Tibial nerve (tissue), 4 donors: ENCODE results near the gene LRBA. TPM values are rescaled to one million over a fixed set of nuclear protein-coding genes. Genes with fewer than 3 reads are reported as not detected.

Experiments used
- DNase-seq, 2 donors: peaks; one replicate each; pipeline ENCODE4 v3.0.0-alpha.2; 2019; ENCODE audit warnings: low spot score in 2 of 2
- H3K27ac ChIP-seq, 4 donors: fragments of 200-600 bp; sonication (generic) in 3 of 4; one replicate each; pipeline ENCODE4 v1.5.1; 2017 to 2019; ENCODE audit warnings: mild to moderate bottlenecking in 1 of 4
- H3K27me3 ChIP-seq, 2 donors: fragments of 200-600 bp; sonication (generic) in 1 of 2; one replicate each; pipeline versions ENCODE4 v1.5.1 to v1.6.0; 2017 to 2019
- H3K36me3 ChIP-seq, 3 donors: fragments of 200-600 bp; sonication (generic); one replicate each; pipeline ENCODE4 v1.5.1; 2018 to 2019
- H3K4me1 ChIP-seq, 4 donors: fragments of 200-600 bp; sonication (generic) in 3 of 4; one replicate each; pipeline ENCODE4 v1.5.1; 2017 to 2019
- H3K4me3 ChIP-seq, 4 donors: fragments of 200-600 bp; sonication (generic) in 3 of 4; one replicate each; pipeline ENCODE4 v1.5.1; 2017 to 2019; ENCODE audit warnings: mild to moderate bottlenecking in 1 of 4, moderate library complexity in 1 of 4
- H3K9me3 ChIP-seq, 4 donors: fragments of 200-600 bp; sonication (generic) in 3 of 4; one replicate each; pipeline ENCODE4 v1.5.1; 2017 to 2019
- CTCF ChIP-seq, 5 experiments: fragments of 200-600 bp in 3 of 5; fragments of 450-650 bp in 2 of 5; sonication (generic) in 3 of 5; IDR thresholded peaks; one replicate each; pipeline ENCODE4 v1.5.1; 2016 to 2019; ENCODE audit warnings: antibody characterized with exemption in 5 of 5, mild to moderate bottlenecking in 3 of 5, moderate library complexity in 2 of 5
- EP300 ChIP-seq, 2 donors: sonication (generic); formaldehyde crosslinking; IDR thresholded peaks; one replicate each; pipeline ENCODE4 v1.6.1; 2017; ENCODE audit warnings: antibody characterized with exemption in 2 of 2, mild to moderate bottlenecking in 1 of 2
- POLR2A ChIP-seq, 2 donors: fragments of 450-650 bp; IDR thresholded peaks; one replicate each; pipeline ENCODE4 v1.6.1; 2017; ENCODE audit warnings: antibody characterized with exemption in 2 of 2, mild to moderate bottlenecking in 2 of 2, moderate library complexity in 2 of 2
- WGBS, 2 donors: methylation state at CpG; one replicate each; pipeline ENCODE4 v1.1.5; 2018; 5-methylcytosine and 5-hydroxymethylcytosine counted together
- total RNA-seq, 4 donors: library from RNA; depleted of rRNA; stranded (reverse); fragments of >200 nt; gene quantifications; one replicate each; pipeline ENCODE4 v1.1.0, GENCODE V29; 2016

The LRBA gene
- total RNA-seq, 4 donors from 2014 or later = 35.4 to 43.1 (median 38.0) TPM

DNA sequence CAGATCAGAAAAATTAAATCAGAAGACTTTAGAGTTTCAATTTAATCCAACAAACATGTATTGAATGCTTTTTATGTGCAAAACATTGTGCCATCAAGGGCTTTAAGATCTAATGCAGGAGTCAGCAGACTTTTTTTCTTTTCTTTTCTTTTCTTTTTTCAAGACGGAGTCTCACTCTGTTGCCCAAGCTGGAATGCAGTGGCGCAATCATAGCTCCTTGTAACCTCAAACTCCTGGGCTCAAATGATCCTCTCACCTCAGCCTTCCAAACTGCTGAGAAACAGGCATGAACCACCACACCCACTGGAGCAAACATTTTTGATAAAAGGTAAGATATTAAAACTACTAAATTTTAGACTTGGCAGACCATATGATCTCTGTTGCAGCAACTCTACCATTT is 24.6 kb upstream of the LRBA start:
- no peak for DNase-seq
- 98 to 100% methylated on average over 2 of the region's 2 CpGs for WGBS, 2 donors
- Histone ChIP-seq H3K36me3 (no peaks in the 10 kb centered on the region), H3K4me3 (no peak overlapping the region), H3K27me3 (no peaks in the 10 kb centered on the region), H3K27ac (no peak overlapping the region), H3K9me3 (no peaks in the 10 kb centered on the region), H3K4me1 (no peaks in the 10 kb centered on the region)
- TF ChIP-seq EP300 (IDR thresholded peaks at IDR 0.05) = no peak
- no peak for TF ChIP-seq CTCF (IDR thresholded peaks at IDR 0.05)
- no peak for TF ChIP-seq POLR2A (IDR thresholded peaks at IDR 0.05)

DNA sequence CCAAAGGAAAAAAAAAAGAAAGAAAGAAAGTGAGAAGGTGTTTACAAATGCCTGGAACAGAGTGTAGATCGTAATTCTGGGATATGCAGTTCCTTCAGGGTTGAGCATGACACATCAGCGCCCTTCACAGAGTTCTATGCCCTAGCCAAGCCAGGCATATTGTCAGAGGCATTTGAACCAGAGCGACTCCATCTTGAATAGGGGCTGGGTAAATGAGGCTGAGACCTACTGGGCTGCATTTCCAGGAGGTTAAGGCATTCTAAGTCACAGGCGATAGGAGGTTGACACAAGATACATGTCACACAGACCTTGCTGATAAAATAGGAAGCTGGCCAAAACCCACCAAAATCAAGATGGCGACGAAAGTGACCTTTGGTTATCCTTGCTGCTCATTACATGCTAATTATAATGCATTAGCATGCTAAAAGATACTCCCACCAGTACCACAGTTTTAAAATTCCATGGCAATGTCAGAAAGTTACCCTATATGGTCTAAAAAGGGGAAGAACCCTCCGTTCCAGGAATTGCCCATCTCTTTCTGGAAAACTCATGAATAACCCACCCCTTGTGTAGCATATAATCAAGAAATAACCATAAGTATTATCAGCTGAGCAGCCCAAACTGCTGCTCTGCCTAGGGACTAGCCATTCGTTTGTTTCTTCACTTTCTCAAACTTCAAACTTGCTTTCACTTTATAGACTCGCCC is 23.5 kb upstream of the LRBA start:
- Histone ChIP-seq H3K36me3 (no peaks in the 10 kb centered on the region), H3K27me3 (no peaks in the 10 kb centered on the region), H3K9me3 (no peaks in the 10 kb centered on the region), H3K4me3 (no peak overlapping the region), H3K27ac (no peak overlapping the region), H3K4me1 (no peaks in the 10 kb centered on the region)
- DNase-seq = no peak
- WGBS, 2 donors = 93 to 94% methylated on average over 9 of the region's 9 CpGs
- TF ChIP-seq EP300 (IDR thresholded peaks at IDR 0.05) = no peak
- no peak for TF ChIP-seq POLR2A (IDR thresholded peaks at IDR 0.05)
- TF ChIP-seq CTCF (IDR thresholded peaks at IDR 0.05) = no peak

DNA sequence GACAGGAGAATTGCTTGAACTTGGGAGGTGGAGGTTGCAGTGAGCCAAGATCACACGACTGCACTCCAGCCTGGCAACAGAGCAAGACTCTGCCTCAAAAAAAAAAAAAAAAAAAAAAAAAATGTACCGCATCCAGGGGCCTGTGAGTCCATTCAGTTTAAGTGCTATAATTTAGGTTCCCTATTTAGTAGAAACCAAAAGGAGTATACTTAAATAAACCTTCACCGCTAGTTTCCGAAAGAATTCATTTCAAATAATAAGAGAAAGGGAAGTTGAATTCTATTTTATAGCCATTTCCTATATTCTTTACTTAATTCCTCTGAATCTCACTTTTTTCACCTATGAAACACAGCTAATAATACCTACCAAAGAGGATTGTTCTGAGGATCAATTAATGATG is 20.8 kb upstream of the LRBA start:
- no peaks in the 10 kb centered on the region for H3K36me3 ChIP-seq
- TF ChIP-seq EP300 (IDR thresholded peaks at IDR 0.05) (no peak), POLR2A (IDR thresholded peaks at IDR 0.05) (no peak), CTCF (IDR thresholded peaks at IDR 0.05) (no peak)
- no peaks in the 10 kb centered on the region for H3K9me3 ChIP-seq
- H3K4me1 ChIP-seq = no peaks in the 10 kb centered on the region
- no peaks in the 10 kb centered on the region for H3K27me3 ChIP-seq
- WGBS, 2 donors = 76 to 77% methylated on average over 4 of the region's 4 CpGs
- H3K27ac ChIP-seq = no peak overlapping the region
- H3K4me3 ChIP-seq = no peak overlapping the region
- no peak for DNase-seq

GRCh38 chr4:151035328-151035727 is 20.2 kb upstream of the LRBA start:
- Histone ChIP-seq H3K4me1 (no peaks in the 10 kb centered on the region), H3K27ac (no peak overlapping the region), H3K36me3 (no peaks in the 10 kb centered on the region), H3K9me3 (no peaks in the 10 kb centered on the region), H3K4me3 (no peak overlapping the region), H3K27me3 (no peaks in the 10 kb centered on the region)
- DNase-seq = no peak
- TF ChIP-seq EP300 (IDR thresholded peaks at IDR 0.05) (no peak), CTCF (IDR thresholded peaks at IDR 0.05) (no peak), POLR2A (IDR thresholded peaks at IDR 0.05) (no peak)
- 55 to 62% methylated on average over 2 of the region's 2 CpGs for WGBS, 2 donors

- no peak overlapping the region for H3K27ac ChIP-seq
- no peak overlapping the region for H3K4me3 ChIP-seq
- DNase-seq = no peak
- no peaks in the 10 kb centered on the region for H3K36me3 ChIP-seq
- H3K9me3 ChIP-seq = no peaks in the 10 kb centered on the region
- 77 to 81% methylated on average over 2 of the region's 2 CpGs for WGBS, 2 donors
- no peaks in the 10 kb centered on the region for H3K4me1 ChIP-seq
- TF ChIP-seq EP300 (IDR thresholded peaks at IDR 0.05) (no peak), CTCF (IDR thresholded peaks at IDR 0.05) (no peak)
- no peaks in the 10 kb centered on the region for H3K27me3 ChIP-seq
Measured at GRCh38 chr4:151034829-151035228, 19.7 kb upstream of the LRBA start.
